H7 (cell line): ENCODE data around the gene NUDT19. TPM values are rescaled to one million over a fixed set of nuclear protein-coding genes. Genes with fewer than 3 reads are reported as not detected.
"Not testable (repeated sequence)": the region's sequence is repeated elsewhere in the genome, so short reads cannot be mapped to it uniquely, and the experiment has no call there.

Experiments used
- DNase-seq: peaks from one replicate; pipeline ENCODE4 v3.0.0; 2012
- H3K27me3 ChIP-seq: 2 replicates; pipeline ENCODE4 v1.6.0; 2011; ENCODE audit warnings: mild to moderate bottlenecking, low read length; ENCODE audit not compliant: control insufficient read depth, insufficient read depth
- H3K36me3 ChIP-seq: replicated peaks from 2 replicates; pipeline ENCODE4 v1.5.1; 2011; ENCODE audit warnings: low read length; ENCODE audit not compliant: control insufficient read depth, insufficient read depth
- H3K4me3 ChIP-seq: 2 replicates; pipeline ENCODE4 v1.5.1; 2011; ENCODE audit warnings: low read depth, mild to moderate bottlenecking, control low read depth, low read length, moderate library complexity; ENCODE audit not compliant: insufficient read depth
- total RNA-seq: library from RNA; depleted of rRNA; stranded (reverse); fragments of >200 nt; shearing (Covaris generic); gene quantifications from 2 replicates; pipeline ENCODE4 v1.2.3, GENCODE V29; 2014

Gene NUDT19
- total RNA-seq, 1 experiment from 2014 or later = 1.3 TPM

DNA sequence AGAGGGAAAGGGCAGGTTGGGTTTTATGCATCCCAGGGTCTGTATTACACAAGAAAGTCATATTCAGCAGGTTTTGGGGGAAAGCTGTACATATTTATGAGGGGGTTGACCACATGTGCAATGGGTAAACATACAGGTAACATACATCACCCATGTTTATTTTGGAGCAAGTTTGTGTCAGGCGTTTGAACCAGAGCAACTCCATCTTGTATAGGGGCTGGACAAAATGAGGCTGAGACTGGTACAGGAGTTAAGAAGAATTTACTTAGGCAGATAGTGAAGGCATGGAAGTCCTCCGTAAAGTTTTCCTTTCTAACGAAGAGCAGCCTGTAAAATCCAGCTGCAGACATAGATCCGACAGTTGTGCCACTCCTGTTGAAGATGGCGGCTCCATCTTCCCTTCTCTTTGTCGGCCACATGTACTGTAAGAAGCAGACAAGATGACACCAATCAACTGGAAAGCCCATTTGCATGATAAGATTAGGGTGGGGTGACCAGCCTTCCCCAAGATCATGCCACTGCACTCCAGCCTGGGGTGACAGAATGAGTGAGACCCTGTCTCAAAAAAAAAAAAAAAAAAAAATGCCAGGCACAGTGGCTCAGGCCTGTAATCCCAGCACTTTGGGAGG lies 4.7 kb upstream of the NUDT19 start:
- no peak for DNase-seq
- Histone ChIP-seq H3K4me3 (no peak overlapping the region), H3K36me3 (no peaks in the 10 kb centered on the region), H3K27me3 (peaks cover 7% of the 10 kb centered on the region)

- no peak for DNase-seq
- Histone ChIP-seq H3K4me3 (no peak overlapping the region), H3K36me3 (no peaks in the 10 kb centered on the region), H3K27me3 (peaks cover 13% of the 10 kb centered on the region)
Measured at GRCh38 chr19:32687681-32688080, 3.9 kb upstream of the NUDT19 start.

DNA sequence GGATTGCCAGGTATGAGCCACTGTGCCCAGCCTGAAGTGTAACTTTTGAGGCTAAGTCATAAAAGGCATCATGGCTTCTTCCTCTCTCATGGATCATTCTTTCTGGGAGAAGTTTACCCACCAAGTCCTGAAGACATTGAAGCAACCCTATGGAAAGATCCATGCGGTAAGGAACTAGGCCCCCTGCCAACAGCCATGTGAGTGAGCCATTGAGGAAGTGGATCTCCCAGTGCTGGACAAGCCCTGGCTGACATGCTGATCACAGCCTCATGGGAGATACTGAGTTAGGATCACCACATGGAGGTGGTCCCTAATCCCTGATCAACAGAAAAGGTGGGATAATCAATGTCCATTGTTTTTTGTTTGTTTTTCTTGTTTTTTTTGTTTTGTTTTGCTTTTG lies 3.3 kb upstream of the NUDT19 start:
- Histone ChIP-seq H3K36me3 (no peaks in the 10 kb centered on the region), H3K4me3 (no peak overlapping the region), H3K27me3 (peaks cover 16% of the 10 kb centered on the region)
- DNase-seq = no peak

DNA sequence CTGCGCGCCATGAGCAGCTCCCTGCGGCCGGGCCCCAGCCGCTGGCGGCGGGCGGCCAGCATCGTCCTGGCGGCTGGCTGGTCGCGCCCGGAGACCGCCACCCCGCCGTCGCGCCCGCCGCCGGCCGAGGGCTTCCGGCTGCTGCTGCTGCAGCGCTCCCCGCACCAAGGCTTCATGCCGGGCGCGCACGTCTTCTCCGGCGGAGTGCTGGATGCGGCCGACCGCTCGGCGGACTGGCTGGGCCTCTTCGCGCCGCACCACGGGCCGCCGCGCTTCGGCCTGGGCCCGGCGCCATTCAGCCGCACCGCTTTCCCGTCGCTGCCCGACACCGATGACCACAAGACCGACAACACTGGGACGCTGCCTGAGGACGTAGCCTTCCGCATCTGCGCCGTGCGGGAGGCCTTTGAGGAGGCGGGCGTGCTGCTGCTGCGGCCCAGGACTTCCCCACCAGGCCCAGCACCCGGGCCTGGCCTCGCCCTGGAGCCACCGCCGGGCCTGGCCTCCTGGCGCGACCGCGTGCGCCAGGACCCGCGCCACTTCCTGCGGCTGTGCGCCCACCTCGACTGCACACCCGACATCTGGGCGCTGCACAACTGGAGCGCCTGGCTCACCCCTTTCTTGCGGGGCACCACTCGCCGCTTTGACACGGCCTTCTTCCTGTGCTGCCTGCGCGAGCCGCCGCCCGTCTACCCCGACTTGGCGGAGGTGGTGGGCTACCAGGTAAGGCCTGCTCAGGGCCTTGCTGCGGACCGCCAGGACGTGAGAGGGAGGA lies 518 bp downstream of the NUDT19 start:
- H3K4me3 ChIP-seq = peak overlapping the region; percentile 45
- no peaks in the 10 kb centered on the region for H3K36me3 ChIP-seq
- DNase-seq = peak; percentile 84
- peaks cover 16% of the 10 kb centered on the region for H3K27me3 ChIP-seq

DNA sequence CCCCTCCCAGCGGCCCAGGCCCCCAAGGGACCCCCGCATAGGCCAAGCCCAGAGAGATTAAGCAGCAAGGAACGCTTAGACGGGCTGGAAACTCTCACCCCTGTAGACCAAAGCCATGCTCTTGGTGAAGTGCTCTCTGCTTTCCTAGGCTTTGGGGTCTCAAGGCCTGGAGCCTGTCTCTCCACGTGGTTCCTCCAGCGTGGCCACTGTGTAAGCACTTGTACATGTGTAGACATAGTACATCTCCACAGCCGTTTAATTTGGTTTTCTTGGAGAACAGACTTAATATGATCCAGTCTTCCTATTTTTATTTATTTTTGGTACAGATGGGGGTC lies 1.1 kb downstream of the NUDT19 start:
- Histone ChIP-seq H3K36me3 (no peaks in the 10 kb centered on the region), H3K27me3 (peaks cover 16% of the 10 kb centered on the region), H3K4me3 (peak overlapping the region; percentile 45)
- DNase-seq = no peak

DNA sequence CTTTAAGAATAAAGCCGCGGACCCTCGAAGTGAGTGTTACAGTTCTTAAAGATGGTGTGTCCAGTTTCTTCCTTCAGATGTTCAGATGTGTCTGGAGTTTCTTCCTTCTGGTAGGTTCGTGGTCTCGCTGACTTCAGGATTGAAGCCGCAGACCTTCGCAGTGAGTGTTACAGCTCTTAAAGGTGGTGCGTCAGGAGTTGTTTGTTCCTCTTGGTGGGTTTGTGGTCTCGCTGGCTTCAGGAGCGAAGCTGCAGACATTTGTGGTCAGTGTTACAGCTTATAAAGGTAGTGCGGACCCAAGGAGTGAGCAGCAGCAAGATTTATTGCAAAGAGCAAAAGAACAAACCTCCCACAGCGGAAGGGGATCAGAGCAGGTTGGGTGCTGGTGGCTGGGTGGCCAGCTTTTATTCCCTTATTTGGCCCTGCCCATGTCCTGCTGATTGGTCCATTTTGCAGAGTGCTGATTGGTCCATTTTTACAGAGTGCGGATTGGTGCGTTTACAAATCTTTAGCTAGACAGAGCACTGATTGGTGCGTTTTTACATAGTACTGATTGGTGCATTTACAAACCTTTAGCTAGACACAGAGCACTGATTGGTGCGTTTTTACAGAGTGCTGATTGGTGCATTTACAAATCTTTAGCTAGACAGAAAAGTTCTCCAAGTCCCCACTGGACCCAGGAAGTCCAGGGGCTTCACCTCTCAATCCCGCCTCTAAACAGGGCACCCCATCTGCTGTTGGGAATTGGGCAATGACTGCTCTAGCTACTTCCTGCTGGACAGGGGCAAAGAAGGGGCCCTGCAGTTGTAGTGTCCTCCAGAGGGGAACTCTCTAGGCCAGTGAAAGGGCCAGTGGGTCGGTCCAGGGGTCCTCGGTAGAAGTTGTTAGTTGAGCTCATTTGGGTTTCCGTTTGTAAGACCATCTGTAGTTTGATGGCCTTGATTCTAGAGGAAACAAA lies 1.8 kb downstream of the NUDT19 start:
- DNase-seq, H3K36me3 ChIP-seq, H3K4me3 ChIP-seq: not testable (repeated sequence)
- H3K27me3 ChIP-seq = peaks cover 16% of the 10 kb centered on the region

DNA sequence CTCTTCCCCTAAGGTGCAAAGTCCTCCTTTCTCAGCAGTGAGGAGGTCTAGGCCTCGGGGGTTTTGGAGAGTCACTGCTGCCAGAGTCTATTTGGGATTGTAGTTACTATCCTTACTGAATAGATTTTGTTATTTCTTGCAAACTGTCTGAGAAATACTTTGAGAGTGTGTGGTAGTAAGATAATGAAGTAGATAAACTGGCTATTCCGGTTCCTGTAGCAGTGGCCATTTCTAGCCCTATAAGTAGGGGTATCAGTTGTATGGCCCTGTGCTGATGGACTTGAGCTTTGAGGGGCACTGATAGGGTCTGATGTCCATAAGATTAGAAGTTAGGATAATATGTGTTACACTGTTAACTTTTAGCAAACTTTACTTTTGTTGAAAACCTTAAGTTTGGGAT lies 2.7 kb downstream of the NUDT19 start:
- not testable (repeated sequence) for DNase-seq, H3K4me3 ChIP-seq, H3K36me3 ChIP-seq
- H3K27me3 ChIP-seq = peaks cover 16% of the 10 kb centered on the region

- not testable (repeated sequence) for H3K36me3 ChIP-seq, DNase-seq, H3K4me3 ChIP-seq
- H3K27me3 ChIP-seq = peaks cover 16% of the 10 kb centered on the region
Measured at GRCh38 chr19:32694851-32695250, 3.2 kb downstream of the NUDT19 start.

DNA sequence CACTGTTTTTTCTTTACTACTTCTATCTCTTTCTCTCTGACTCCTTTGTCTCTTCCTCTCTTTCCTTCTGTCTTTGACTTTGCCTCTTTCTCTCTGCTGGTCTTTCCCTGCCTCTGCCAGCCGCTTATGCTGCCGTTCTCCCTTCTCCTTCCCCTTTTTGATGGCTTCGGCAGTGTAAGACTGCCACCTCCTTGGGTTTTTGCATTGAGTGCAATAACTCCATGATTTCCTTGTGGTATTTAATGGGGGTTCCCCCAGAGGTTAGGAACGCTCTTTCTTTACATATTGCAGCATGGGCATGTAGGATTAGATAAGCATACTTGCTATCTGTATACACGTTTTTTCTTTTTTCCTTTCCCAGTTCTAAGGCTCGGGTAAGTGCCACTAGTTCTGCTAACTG lies 3.9 kb downstream of the NUDT19 start:
- peaks cover 16% of the 10 kb centered on the region for H3K27me3 ChIP-seq
- H3K36me3 ChIP-seq, H3K4me3 ChIP-seq, DNase-seq: not testable (repeated sequence)

DNA sequence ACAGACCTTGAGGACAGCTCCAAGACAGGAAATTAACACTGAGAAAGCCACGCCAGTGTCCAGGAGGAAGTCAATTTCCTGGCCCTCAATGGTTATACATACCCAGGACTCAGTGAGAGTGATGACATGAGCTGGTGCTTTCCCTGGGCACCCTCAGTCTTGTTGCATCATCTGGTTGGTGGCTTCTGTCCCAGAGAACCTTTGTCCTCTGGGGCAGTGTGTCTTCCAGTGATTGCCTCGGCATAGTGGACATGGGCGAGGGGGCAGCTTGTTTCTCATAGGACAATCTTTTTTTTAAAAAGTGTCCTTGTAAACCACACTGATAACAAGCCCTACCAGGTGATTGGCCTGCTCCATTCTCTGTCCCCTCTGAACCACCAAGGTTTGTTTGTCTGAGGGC lies 5.2 kb downstream of the NUDT19 start:
- not testable (repeated sequence) for H3K4me3 ChIP-seq, H3K36me3 ChIP-seq, DNase-seq, H3K27me3 ChIP-seq

GRCh38 chr19:32700129-32700528 lies 8.5 kb downstream of the NUDT19 start:
- H3K27me3 ChIP-seq, DNase-seq, H3K4me3 ChIP-seq, H3K36me3 ChIP-seq: not testable (repeated sequence)

DNA sequence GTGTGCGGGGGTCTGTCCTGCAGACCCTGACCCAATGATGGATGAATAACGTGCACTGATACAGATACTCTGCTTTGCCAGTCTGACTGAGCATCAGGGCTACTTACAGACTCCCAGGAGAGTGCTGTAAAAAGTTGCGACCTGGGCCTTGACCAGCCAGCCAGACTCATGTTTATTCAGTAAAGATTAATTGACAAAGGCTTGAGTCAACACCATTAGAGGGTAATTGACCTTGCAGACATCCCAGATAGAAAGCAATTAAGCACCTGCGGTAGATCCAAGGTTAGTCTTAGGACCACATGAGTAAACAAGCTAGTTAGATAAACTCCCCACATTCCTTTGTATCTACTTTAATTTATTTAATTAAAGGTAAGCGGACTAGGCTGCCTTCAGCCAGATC lies 10.4 kb downstream of the NUDT19 start:
- no peak for DNase-seq
- H3K27me3 ChIP-seq = no peaks in the 10 kb centered on the region

DNA sequence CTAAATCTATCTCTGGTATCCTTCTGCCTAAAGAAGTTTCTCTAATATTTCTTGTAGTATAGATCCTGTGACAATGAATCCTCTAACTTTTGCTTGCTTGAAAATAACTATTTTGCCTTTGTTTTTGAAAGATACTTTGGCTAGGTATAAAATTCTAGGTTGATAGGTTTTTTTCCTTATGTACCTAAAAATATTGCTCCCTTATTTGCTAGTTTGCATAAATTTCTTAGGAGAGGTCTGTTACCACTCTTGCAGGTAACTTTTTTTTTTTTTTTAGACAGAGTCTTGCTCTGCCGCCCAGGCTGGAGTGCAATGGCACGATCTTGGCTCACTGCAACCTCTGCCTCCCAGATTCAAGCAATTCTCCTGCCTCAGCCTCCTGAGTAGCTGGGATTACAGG lies 12.4 kb downstream of the NUDT19 start:
- H3K27me3 ChIP-seq, H3K4me3 ChIP-seq, DNase-seq, H3K36me3 ChIP-seq: not testable (repeated sequence)

More for the DNA sequence above, 10.4 kb downstream of the NUDT19 start:
- no peaks in the 10 kb centered on the region for H3K36me3 ChIP-seq
- no peak overlapping the region for H3K4me3 ChIP-seq

DNA sequence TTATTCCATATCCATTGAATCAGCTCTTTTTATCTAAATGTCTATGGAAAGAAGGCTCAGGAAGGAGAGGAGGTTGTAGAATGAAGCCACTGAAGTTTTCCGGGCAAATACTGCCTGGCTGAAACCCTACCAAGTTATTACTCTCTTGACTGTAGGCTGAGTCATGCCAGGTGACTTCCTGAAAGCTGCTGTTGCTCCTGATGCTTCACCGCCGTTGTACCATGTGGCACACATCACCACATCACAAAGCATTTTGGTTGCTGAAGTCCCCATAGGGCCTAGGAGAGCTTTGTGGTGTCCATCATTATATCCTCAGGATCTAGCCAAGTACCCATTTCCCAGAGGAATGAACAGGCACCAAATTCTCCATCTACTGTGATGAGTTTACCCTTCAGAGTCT lies 16.8 kb downstream of the NUDT19 start:
- Histone ChIP-seq H3K36me3 (no peaks in the 10 kb centered on the region), H3K27me3 (no peaks in the 10 kb centered on the region), H3K4me3 (no peak overlapping the region)
- DNase-seq = no peak

GRCh38 chr19:32709032-32709431 lies 17.4 kb downstream of the NUDT19 start:
- H3K27me3 ChIP-seq = no peaks in the 10 kb centered on the region
- DNase-seq = no peak
- no peak overlapping the region for H3K4me3 ChIP-seq
- no peaks in the 10 kb centered on the region for H3K36me3 ChIP-seq
